GM18951 (cell line): ENCODE results near the gene ANKS1B.

Experiments
- POLR2A ChIP-seq: IDR thresholded peaks from 4 replicates; pipeline ENCODE4 v1.6.1; 2011; ENCODE audit warnings: mild to moderate bottlenecking; ENCODE audit not compliant: insufficient read length, insufficient read depth; ENCODE audit errors: extremely low read depth
- in situ Hi-C: fragments of 300-500 bp; cut with MboI; formaldehyde crosslinking; loops from one replicate; pipeline ENCODE4 v1.12.0; 2022; ENCODE audit warnings: low sequenced_read_pairs, mixed read lengths, inconsistent platforms; ENCODE audit not compliant: unreplicated experiment

Gene ANKS1B

DNA sequence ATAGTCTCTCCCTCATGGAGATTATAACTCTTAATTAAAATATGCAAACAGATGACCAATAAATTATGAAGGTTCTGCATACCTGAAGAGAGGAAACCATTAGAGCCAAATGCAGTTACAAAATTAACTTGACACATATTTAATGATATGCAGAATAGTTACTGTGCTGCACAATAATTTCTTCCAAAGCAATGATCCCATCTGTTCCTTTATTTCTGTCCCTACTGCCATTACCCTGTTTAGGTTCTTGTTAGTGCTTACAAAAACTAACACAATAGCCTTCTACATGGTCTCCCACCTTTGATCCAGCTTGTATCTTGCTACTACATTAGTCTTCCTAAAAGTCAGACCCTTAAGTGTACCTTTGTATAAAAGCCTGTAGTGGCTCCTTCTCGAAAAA is 928.5 kb downstream of the ANKS1B start:
- in situ Hi-C loops = no loop called here
- no peak for TF ChIP-seq POLR2A

DNA sequence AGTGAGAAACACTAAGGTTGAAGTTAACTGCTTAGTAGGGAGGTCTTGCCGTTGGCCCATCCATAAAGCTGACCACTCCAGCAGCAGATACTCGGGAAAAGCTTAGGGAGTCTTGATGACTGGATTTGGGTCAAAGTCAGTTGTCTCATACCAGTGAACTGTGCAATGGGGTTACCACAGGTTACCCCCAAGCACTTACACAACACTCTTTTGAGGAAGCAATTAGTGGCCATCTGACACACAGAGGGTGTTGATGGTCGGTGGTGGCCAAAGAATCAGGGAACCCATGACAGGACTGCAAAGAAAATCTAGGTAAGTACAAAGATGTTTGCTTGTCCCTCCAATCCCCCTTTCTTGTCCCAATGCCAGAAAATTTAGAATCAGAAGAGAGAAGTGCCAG is 929.4 kb downstream of the ANKS1B start:
- no peak for TF ChIP-seq POLR2A
- in situ Hi-C loops = no loop called here

DNA sequence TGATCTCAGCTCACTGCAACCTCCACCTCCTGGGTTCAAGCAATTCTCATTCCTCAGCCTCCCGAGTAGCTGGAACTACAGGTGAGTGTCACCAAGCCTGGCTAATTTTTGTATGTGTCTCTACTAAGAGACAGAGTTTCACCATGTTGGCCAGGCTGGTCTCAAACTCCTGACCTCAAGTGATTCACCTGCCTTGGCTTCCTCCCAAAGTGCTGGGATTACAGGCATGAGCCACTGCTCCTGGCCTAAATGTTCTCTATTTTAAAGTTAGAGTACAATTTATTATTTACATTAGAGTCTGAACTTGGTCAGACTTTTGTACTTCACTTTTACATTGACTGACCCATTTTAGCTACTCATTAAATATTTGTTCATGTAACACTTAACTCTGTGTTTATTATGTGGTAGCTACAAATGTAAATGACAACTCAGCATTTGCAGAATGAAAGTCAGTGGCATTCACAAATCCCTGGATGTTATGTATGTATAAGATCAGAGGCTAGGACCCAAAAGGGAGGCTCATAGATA is 930.1 kb downstream of the ANKS1B start:
- no peak for TF ChIP-seq POLR2A

DNA sequence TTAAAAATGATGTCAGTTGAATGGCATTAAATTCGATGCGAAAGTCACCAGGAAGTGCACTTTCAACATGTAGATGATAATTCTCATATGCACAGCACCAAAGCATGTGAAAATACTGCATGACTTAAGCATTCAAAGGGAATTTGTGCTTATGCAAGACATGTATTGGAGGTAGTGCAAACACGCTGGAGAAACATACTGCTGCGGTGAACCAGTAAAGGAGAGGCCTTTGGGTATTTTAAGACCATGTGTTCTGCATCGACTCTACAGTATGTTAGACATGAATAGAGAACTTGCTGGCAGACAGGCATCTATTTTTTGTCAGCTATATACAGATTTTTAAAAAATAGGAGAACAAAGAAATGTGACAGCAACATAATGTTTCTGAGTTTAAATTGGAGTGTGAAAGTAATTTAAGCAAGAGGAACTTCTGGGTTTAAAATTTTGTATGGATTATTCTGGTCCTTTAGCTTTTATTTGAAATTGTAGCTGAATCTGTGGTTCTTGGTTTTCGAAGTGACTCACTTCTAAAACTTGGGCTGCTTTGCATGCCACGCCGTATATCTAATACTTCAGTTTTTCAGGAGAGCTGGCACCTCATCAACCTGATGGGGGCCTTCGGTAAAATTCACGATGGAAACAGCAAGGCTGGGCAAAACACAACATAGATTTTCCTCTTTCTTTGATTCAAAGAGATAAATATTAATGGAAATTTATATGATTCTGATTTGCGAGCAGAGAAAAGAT is 930.9 kb downstream of the ANKS1B start:
- no peak for TF ChIP-seq POLR2A
- in situ Hi-C loops = no loop called here

More for the DNA sequence above, 930.1 kb downstream of the ANKS1B start:
- in situ Hi-C loops = no loop called here

DNA sequence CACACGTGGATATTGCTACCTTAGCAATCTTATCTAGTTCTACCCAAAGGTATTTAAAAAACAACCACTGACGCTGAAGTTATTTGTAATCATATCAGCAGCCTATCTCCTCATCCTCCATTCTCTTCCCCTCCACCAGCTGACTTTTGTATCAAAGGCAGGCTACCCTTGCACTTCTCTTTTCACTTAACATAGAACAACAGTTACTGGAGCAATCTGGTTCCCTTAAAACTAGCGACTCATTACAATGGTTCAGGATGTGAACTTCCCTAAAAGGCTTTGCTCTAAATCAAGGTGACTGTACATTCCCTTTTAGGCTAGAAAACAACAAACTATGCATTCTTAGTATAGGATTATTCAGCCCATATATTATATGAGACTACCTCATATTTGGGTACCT is 935.0 kb downstream of the ANKS1B start:
- in situ Hi-C loops = loop anchor here (10.0 to 25.0 kb wide), 2 partner anchors 605 to 713 kb away; no protein-coding TSS in a partner anchor

DNA sequence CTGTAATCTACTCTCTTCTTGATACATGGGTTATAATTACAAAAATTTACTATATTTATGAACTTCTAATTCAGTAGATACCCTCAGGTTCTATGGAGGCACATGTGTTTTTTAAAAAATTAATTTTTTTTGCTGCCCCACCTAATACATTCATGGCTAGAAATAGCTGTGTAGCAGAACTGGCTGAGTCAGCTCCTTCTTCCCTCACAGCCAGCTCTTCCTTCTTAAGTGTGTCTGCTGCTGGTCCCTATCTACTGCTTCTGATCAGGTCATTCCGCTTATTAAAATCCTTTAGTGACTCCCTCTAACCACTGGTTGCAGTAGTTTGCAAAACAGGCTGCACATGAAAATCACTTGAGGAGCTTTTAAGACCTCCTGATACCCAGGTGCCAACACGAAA is 939.6 kb downstream of the ANKS1B start:
- TF ChIP-seq POLR2A = no peak
- in situ Hi-C loops = loop anchor here (10.0 to 25.0 kb wide), 2 partner anchors 610 to 717 kb away; no protein-coding TSS in a partner anchor

More for the DNA sequence above, 935.0 kb downstream of the ANKS1B start:
- TF ChIP-seq POLR2A = no peak

DNA sequence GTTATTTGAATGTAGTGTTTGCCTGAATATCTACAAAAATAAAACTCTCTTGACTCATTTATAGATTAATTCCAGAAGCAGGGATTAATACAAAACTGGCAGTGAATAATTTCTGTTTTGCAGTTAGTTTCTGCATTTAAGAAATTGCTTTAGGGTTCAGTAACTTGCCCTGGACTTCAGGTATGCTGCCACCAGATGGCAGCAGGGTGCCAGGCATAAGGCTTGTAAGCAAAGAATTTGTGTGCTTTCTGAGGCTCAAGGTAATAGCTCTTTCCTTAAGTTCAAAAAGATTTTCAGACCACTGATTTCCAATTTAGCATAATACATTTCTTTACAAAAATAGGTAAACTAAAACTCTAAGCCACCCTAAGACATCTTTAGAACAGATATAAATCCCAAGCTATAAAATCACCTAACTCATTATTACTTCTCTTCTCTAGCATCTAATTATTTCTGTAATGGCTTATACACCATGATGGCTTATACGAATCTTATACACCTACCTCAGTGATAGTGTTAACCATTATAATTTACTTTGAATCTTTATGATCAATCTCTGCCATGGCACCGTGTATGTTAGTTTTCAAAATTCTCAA is 941.3 kb downstream of the ANKS1B start:
- no peak for TF ChIP-seq POLR2A

DNA sequence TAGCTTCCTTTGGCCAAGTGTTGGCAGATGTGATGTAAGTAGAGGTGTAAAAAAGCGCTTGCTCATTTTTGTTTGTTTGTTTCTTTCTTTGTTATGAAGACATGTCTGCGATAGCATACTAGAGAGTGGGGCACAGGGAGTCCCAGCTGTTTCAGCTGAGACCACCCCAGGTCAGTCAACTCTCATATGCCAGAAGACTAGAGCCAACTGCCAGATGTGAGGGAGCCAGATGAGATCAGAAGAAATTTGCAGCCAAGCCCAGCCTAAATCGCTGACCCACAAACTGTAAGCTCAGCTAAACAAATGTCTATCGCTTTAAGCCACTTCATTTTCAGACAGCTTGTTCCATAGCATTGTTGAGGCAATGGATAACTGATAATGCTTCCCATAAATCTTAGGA is 942.5 kb downstream of the ANKS1B start:
- no peak for TF ChIP-seq POLR2A
- in situ Hi-C loops = loop anchor here (10.0 to 25.0 kb wide), 2 partner anchors 613 to 720 kb away; no protein-coding TSS in a partner anchor

More for the DNA sequence above, 941.3 kb downstream of the ANKS1B start:
- in situ Hi-C loops = loop anchor here (10.0 to 25.0 kb wide), 2 partner anchors 611 to 719 kb away; no protein-coding TSS in a partner anchor

DNA sequence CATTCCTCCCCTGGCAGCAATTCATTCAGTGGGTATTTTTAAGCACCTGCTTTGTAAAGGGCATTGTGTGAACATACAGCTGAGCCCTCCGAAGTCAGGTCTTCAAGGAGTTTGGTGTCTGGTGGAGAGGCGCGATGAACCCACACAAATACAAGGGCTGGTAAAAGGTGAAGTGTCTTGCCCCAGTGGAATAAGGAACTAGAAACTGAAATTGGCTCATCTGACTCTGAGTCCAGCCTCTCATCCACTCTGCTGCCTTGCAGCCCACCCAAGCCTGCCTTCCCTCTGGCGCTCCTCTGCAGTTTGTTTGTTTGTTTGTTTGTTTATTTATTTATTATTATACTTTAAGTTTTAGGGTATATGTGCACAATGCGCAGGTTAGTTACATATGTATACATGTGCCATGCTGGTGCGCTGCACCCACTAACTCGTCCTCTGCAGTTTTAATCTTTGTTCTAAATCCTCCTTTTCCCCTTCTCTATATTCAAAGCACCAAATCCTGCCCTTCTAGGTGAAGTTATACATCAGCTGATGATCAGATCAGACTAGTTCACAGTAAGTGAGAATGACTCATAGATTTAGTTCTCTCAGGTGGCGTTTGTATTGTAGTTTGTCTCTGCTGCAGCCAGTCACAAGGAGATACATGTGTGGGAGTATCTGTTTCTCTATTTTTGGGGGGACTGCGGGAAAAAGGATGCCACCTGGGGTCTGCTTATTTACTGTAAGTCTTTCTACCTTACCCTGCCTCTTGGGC is 945.2 kb downstream of the ANKS1B start:
- in situ Hi-C loops = loop anchor here (10.0 to 25.0 kb wide), 2 partner anchors 615 to 723 kb away; no protein-coding TSS in a partner anchor
- TF ChIP-seq POLR2A = no peak

DNA sequence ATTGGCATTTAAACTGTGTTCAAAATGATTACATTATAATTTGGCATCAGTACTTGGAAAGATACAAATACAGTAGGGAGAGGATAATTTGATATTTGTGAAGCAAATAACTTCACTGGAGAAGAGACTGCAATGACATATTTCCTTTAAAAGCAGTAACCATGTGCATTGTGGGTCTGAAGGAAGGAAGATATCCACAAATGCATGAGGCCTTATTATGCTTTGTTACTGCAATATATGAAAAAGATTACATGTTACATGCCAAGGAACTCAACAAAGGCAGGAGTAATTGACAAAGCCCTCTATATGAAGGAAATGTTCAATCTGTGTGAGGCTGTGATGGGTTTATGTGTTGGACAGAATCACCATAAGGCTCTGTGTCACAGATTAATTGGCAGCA is 948.2 kb downstream of the ANKS1B start:
- in situ Hi-C loops = loop anchor here (25.0 kb wide), 1 partner anchor 726 kb away; no protein-coding TSS in a partner anchor
- no peak for TF ChIP-seq POLR2A

DNA sequence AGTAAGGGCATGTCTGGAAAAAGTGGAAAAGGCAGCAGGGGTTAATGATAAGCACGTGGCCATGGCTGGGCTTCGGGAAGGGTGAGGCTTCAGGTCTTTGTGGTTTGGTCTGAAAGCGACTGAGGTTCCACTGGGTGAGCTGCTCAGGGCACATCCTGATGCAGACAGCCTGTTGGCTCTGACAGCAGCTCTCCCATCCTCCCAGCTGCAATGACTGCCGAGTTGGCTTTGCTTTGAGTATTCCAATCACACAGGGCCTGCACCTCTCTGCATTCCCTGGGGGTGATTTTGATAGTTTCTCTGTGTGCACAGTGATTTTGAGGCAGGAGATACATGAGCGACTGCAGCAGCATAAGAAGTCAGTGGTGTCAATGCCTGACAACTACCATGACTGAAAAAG is 948.9 kb downstream of the ANKS1B start:
- in situ Hi-C loops = loop anchor here (25.0 kb wide), 1 partner anchor 726 kb away; no protein-coding TSS in a partner anchor

DNA sequence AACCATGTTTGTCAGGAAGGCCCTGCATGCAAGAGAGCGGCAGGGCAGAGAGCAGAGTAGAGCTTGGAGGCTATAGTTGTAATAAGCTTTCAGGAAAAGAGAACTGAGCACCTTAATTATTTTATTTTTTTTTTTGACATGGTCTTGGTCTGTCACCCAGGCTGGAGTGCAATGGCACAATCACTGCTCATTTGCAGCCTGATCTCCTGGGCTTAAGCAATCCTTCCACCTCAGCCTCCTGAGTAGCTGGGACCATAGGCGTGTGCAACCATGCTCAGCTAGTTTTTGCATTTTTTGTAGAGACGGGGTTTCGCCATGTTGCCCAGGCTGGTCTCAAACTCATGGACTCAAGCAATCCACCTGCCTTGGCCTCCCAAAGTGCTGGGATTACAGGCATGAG is 950.5 kb downstream of the ANKS1B start:
- in situ Hi-C loops = loop anchor here (25.0 kb wide), 1 partner anchor 728 kb away; no protein-coding TSS in a partner anchor

More for the DNA sequence above, 948.9 kb downstream of the ANKS1B start:
- TF ChIP-seq POLR2A = no peak

DNA sequence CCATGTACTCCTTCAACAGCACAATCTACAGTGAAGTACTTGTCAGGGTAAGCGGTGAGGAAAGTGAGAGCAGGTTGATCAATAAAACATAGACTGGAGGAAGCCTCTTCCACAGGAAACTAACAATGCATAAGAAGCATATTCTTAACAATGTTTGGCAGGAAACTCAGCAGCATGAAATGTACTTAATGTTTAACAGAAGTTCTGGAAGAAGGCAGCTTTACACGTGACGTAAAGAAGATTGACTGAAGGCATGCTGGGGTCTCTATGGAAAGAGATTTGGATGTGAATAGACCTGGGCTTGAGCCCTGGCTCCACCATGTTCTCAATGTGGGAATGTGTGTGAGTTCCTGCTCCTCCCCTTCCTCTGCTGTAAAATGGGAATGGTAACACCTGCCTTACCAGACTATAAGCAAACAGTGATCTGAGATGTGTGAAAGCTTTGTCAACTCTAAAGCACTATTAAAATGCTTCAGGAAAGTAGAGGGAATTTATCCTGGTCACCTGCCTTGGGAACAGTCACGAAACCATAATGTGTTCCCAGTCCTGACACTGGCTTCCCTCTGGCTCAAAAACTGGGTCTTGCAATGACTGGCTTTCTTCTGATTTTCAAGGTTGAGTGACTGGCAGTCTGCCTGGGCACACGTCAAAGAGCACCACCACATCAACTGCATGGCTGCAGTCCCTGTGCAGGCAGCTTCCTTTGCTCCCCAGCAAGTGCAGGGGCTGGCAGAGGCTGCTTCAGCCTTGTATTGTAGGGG is 955.0 kb downstream of the ANKS1B start:
- in situ Hi-C loops = loop anchor here (25.0 kb wide), 1 partner anchor 733 kb away; no protein-coding TSS in a partner anchor
- TF ChIP-seq POLR2A = no peak
